GM12878 (cell line): ENCODE results near the gene IER5. TPM values are rescaled to one million over a fixed set of nuclear protein-coding genes. Genes with fewer than 3 reads are reported as not detected.
A peak's percentile ranks its signal among the peaks of the same experiment; 100 is the strongest.

Experiments
- ATF7 ChIP-seq: fragments of 450-650 bp; IDR thresholded peaks from 2 replicates; pipeline ENCODE4 v1.6.1; 2016; ENCODE audit warnings: low read depth, mild to moderate bottlenecking
- CBFB ChIP-seq: IDR thresholded peaks from 2 replicates; pipeline ENCODE4 v1.6.1; 2016; ENCODE audit warnings: antibody characterized with exemption, low read depth
- EP300 ChIP-seq, 2 experiments: fragments of 150-350 bp in 1 of 2; IDR thresholded peaks; 2 replicates each; pipeline ENCODE4 v1.6.1; 2011 to 2012; ENCODE audit warnings: low read depth in 2 of 2, low read length in 2 of 2, borderline replicate concordance in 1 of 2, improper control_type of control experiment in 1 of 2, inconsistent platforms in 1 of 2; ENCODE audit not compliant: control insufficient read depth in 1 of 2
- ESRRA ChIP-seq: IDR thresholded peaks from 2 replicates; pipeline ENCODE4 v1.6.1; 2012; ENCODE audit warnings: mild to moderate bottlenecking, low read length, improper control_type of control experiment
- HDGF ChIP-seq: fragments of 450-650 bp; IDR thresholded peaks from 2 replicates; pipeline ENCODE4 v1.6.1; 2016; ENCODE audit warnings: antibody characterized with exemption
- IKZF1 ChIP-seq: fragments of 450-650 bp; conservative IDR thresholded peaks from 2 replicates; pipeline ENCODE4 v1.6.1; 2017; ENCODE audit warnings: antibody characterized with exemption, mild to moderate bottlenecking
- IKZF2 ChIP-seq, 2 experiments: fragments of 450-650 bp; IDR thresholded peaks; 2 replicates each; pipeline ENCODE4 v1.6.1; 2017; ENCODE audit warnings: mild to moderate bottlenecking in 2 of 2, moderate library complexity in 2 of 2
- KAT2A ChIP-seq: conservative IDR thresholded peaks from 2 replicates; pipeline ENCODE4 v1.6.1; 2011; ENCODE audit warnings: low read depth, low read length; ENCODE audit not compliant: control insufficient read depth
- NFYA ChIP-seq: IDR thresholded peaks from 2 replicates; pipeline ENCODE4 v1.6.1; 2011; ENCODE audit warnings: low read depth, mild to moderate bottlenecking, low read length, improper control_type of control experiment, borderline replicate concordance
- NR2F1 ChIP-seq: fragments of 450-650 bp; conservative IDR thresholded peaks from 2 replicates; pipeline ENCODE4 v1.6.1; 2017; ENCODE audit warnings: mild to moderate bottlenecking
- POU2F2 ChIP-seq: IDR thresholded peaks from 3 replicates; pipeline ENCODE4 v1.6.1; 2011; ENCODE audit warnings: low read depth, mild to moderate bottlenecking, low read length, borderline replicate concordance
- SMARCA5 ChIP-seq: fragments of 450-650 bp; IDR thresholded peaks from 2 replicates; pipeline ENCODE4 v1.6.1; 2017; ENCODE audit warnings: mild to moderate bottlenecking
- ZNF207 ChIP-seq: fragments of 450-650 bp; IDR thresholded peaks from 2 replicates; pipeline ENCODE4 v1.6.1; 2014; ENCODE audit warnings: antibody characterized with exemption, mild to moderate bottlenecking, borderline replicate concordance
- ZNF217 ChIP-seq: fragments of 450-650 bp; IDR thresholded peaks from 2 replicates; pipeline ENCODE4 v1.6.1; 2017; ENCODE audit warnings: antibody characterized with exemption, mild to moderate bottlenecking
- ZNF24 ChIP-seq: fragments of 450-650 bp; IDR thresholded peaks from 2 replicates; pipeline ENCODE4 v1.6.1; 2017; ENCODE audit warnings: antibody characterized with exemption, mild to moderate bottlenecking
- polyA plus RNA-seq, 11 experiments: library from polyadenylated mRNA; depleted of rRNA in 4 of 11; unstranded in 6 of 11; stranded (reverse) in 5 of 11; fragments of >200 nt; fragmentation: Nextera tagmentation in 4 of 11; fragmentation: Illumina TruSeq in 1 of 11; extraction: Ambion mirVana in 4 of 11; extraction: Trizol in 1 of 11; gene quantifications; 1 replicate in 1 of 11; 2 replicates in 10 of 11; pipeline versions ENCODE4 v1.2.1 to v1.2.3, GENCODE V29; 2011 to 2016; ENCODE audit warnings: inconsistent platforms in 2 of 11, missing spikeins in 2 of 11, low read depth in 1 of 11
- total RNA-seq, 4 experiments: library from RNA; depleted of rRNA in 3 of 4; stranded (reverse); fragments of >200 nt in 3 of 4; fragmentation: Illumina TruSeq in 1 of 4; extraction: Trizol in 1 of 4; gene quantifications; 2 replicates each; pipeline versions ENCODE4 v1.2.1 to v1.2.3, GENCODE V29; 2013 to 2021
- TF ChIP-seq, protein P1 (sequence below): fragments of 450-650 bp; IDR thresholded peaks from 2 replicates; pipeline ENCODE4 v1.6.1; 2017; ENCODE audit warnings: antibody characterized with exemption, mild to moderate bottlenecking, moderate library complexity
- TF ChIP-seq, protein P2 (sequence below): fragments of 450-650 bp; IDR thresholded peaks from 2 replicates; pipeline ENCODE4 v1.6.1; 2017; ENCODE audit warnings: mild to moderate bottlenecking
- TF ChIP-seq, protein P3 (sequence below), 3 experiments: IDR thresholded peaks in 2 of 3; conservative IDR thresholded peaks in 1 of 3; 2 replicates each; pipeline ENCODE4 v1.5.1; 2011; ENCODE audit warnings: low read depth in 3 of 3, low read length in 3 of 3, mild to moderate bottlenecking in 3 of 3, control low read depth in 2 of 3, moderate library complexity in 2 of 3, inconsistent platforms in 1 of 3, mixed read lengths in 1 of 3; ENCODE audit not compliant: control insufficient read depth in 2 of 3, insufficient read depth in 1 of 3; ENCODE audit errors: extremely low read depth in 1 of 3
- TF ChIP-seq, protein P4 (sequence below): fragments of 450-650 bp; IDR thresholded peaks from 2 replicates; pipeline ENCODE4 v1.6.1; 2017; ENCODE audit warnings: low read depth, mild to moderate bottlenecking, moderate library complexity
- TF ChIP-seq, protein P5 (sequence below): IDR thresholded peaks from 2 replicates; pipeline ENCODE4 v1.6.1; 2011; ENCODE audit warnings: borderline replicate concordance, low read depth, mild to moderate bottlenecking, moderate library complexity, mixed read lengths, low read length; ENCODE audit not compliant: insufficient read depth; ENCODE audit errors: extremely low read length

The IER5 gene
- total and polyA plus RNA-seq, 10 of the 15 experiments (the other 5 are each of a cell fraction or from before 2014, with no cell fraction given): 4.3 to 75.2 (median 30.5) TPM

DNA sequence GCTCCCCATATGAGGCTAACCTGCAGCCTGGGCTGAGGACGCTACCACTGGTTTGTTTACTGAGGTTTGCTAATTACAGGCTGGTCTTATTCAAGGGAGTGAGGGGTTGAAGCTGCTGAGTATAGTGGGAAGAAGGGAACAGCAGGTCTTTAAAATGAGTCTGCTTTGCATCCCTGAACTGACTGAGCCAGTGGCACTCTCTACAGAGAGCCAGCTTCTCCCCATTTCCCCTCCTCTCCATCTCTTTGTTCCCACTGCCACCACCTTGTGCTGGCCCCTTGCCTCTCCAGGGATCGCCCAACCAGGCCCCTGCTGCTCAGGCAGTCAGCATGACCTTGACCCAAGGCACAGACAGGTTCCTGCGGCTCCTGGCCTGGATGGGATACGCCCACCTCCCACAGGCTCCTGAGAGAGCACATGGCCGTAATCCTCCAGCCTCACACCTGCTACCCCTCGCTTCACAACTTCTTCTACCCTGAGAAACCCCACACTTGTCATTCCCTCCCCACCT, 45.0 kb downstream of the IER5 start (continued):
- TF ChIP-seq KAT2A (no peak), EP300 (IDR thresholded peaks at IDR 0.05; ENCODE audit: borderline replicate concordance in 1 of 2, control insufficient read depth in 1 of 2, low read depth in 2 of 2, low read length in 2 of 2) (no peak), IKZF2 (IDR thresholded peaks at IDR 0.05) (peak; percentile 24 to 38; a peak in 2 of 4 replicates), IKZF1 (peak; percentile 69), ZNF207 (no peak), ZNF24 (no peak), ZNF217 (no peak), SMARCA5 (0 out of 2 replicates have a peak, but pooled peaks have one; percentile 7), ATF7 (peak; percentile 79), CBFB (no peak), HDGF (0 out of 2 replicates have a peak, but pooled peaks have one; percentile 55), NFYA (no peak), NR2F1 (peak; percentile 74), POU2F2 (no peak), ESRRA (peak; percentile 59; the same call in 1 of the 2 replicates)
- TF ChIP-seq, protein P1, sequence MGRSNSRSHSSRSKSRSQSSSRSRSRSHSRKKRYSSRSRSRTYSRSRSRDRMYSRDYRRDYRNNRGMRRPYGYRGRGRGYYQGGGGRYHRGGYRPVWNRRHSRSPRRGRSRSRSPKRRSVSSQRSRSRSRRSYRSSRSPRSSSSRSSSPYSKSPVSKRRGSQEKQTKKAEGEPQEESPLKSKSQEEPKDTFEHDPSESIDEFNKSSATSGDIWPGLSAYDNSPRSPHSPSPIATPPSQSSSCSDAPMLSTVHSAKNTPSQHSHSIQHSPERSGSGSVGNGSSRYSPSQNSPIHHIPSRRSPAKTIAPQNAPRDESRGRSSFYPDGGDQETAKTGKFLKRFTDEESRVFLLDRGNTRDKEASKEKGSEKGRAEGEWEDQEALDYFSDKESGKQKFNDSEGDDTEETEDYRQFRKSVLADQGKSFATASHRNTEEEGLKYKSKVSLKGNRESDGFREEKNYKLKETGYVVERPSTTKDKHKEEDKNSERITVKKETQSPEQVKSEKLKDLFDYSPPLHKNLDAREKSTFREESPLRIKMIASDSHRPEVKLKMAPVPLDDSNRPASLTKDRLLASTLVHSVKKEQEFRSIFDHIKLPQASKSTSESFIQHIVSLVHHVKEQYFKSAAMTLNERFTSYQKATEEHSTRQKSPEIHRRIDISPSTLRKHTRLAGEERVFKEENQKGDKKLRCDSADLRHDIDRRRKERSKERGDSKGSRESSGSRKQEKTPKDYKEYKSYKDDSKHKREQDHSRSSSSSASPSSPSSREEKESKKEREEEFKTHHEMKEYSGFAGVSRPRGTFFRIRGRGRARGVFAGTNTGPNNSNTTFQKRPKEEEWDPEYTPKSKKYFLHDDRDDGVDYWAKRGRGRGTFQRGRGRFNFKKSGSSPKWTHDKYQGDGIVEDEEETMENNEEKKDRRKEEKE: 0 out of 2 replicates have a peak, but pooled peaks have one; percentile 38
- TF ChIP-seq, protein P2, sequence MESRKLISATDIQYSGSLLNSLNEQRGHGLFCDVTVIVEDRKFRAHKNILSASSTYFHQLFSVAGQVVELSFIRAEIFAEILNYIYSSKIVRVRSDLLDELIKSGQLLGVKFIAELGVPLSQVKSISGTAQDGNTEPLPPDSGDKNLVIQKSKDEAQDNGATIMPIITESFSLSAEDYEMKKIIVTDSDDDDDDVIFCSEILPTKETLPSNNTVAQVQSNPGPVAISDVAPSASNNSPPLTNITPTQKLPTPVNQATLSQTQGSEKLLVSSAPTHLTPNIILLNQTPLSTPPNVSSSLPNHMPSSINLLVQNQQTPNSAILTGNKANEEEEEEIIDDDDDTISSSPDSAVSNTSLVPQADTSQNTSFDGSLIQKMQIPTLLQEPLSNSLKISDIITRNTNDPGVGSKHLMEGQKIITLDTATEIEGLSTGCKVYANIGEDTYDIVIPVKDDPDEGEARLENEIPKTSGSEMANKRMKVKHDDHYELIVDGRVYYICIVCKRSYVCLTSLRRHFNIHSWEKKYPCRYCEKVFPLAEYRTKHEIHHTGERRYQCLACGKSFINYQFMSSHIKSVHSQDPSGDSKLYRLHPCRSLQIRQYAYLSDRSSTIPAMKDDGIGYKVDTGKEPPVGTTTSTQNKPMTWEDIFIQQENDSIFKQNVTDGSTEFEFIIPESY: no peak
- TF ChIP-seq, protein P3, sequence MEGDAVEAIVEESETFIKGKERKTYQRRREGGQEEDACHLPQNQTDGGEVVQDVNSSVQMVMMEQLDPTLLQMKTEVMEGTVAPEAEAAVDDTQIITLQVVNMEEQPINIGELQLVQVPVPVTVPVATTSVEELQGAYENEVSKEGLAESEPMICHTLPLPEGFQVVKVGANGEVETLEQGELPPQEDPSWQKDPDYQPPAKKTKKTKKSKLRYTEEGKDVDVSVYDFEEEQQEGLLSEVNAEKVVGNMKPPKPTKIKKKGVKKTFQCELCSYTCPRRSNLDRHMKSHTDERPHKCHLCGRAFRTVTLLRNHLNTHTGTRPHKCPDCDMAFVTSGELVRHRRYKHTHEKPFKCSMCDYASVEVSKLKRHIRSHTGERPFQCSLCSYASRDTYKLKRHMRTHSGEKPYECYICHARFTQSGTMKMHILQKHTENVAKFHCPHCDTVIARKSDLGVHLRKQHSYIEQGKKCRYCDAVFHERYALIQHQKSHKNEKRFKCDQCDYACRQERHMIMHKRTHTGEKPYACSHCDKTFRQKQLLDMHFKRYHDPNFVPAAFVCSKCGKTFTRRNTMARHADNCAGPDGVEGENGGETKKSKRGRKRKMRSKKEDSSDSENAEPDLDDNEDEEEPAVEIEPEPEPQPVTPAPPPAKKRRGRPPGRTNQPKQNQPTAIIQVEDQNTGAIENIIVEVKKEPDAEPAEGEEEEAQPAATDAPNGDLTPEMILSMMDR (IDR thresholded peaks at IDR 0.05 in 2 of 3, conservative IDR thresholded peaks at IDR 0.05 in 1 of 3; ENCODE audit: control insufficient read depth in 2 of 3, extremely low read depth in 1 of 3, insufficient read depth in 1 of 3, low read depth in 3 of 3, low read length in 3 of 3): no peak
- TF ChIP-seq, protein P4, sequence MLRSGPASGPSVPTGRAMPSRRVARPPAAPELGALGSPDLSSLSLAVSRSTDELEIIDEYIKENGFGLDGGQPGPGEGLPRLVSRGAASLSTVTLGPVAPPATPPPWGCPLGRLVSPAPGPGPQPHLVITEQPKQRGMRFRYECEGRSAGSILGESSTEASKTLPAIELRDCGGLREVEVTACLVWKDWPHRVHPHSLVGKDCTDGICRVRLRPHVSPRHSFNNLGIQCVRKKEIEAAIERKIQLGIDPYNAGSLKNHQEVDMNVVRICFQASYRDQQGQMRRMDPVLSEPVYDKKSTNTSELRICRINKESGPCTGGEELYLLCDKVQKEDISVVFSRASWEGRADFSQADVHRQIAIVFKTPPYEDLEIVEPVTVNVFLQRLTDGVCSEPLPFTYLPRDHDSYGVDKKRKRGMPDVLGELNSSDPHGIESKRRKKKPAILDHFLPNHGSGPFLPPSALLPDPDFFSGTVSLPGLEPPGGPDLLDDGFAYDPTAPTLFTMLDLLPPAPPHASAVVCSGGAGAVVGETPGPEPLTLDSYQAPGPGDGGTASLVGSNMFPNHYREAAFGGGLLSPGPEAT: 0 out of 2 replicates have a peak, but pooled peaks have one; percentile 15
- TF ChIP-seq, protein P5, sequence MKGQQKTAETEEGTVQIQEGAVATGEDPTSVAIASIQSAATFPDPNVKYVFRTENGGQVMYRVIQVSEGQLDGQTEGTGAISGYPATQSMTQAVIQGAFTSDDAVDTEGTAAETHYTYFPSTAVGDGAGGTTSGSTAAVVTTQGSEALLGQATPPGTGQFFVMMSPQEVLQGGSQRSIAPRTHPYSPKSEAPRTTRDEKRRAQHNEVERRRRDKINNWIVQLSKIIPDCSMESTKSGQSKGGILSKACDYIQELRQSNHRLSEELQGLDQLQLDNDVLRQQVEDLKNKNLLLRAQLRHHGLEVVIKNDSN: no peak
